Adipose tissue (tissue), 3 donors: ENCODE results near the gene TDRD7. TPM values are rescaled to one million over a fixed set of nuclear protein-coding genes. Genes with fewer than 3 reads are reported as not detected.

ENCODE experiments used
- H3K27ac ChIP-seq: one replicate; pipeline ENCODE4 v1.5.1; 2013; ENCODE audit warnings: low read depth, low read length
- WGBS, 3 donors: extraction: QIAGEN DNeasy Blood & Tissue Kit; methylation state at CpG; one replicate each; pipeline ENCODE4 v1.1.7; 2013; 5-methylcytosine and 5-hydroxymethylcytosine counted together
- polyA plus RNA-seq, 3 donors: library from polyadenylated mRNA; stranded (reverse); fragments of 200-250 nt; gene quantifications; one replicate each; pipeline ENCODE4 v1.2.3, GENCODE V29; 2013
- donor health status: healthy with polysubstance abuse.
- donor health status: Bipolar disorder and iron deficiency.
- donor health status: healthy.

Gene TDRD7
- polyA plus RNA-seq, 3 donors, result 3.7 to 7.6 (median 5.4) TPM

DNA sequence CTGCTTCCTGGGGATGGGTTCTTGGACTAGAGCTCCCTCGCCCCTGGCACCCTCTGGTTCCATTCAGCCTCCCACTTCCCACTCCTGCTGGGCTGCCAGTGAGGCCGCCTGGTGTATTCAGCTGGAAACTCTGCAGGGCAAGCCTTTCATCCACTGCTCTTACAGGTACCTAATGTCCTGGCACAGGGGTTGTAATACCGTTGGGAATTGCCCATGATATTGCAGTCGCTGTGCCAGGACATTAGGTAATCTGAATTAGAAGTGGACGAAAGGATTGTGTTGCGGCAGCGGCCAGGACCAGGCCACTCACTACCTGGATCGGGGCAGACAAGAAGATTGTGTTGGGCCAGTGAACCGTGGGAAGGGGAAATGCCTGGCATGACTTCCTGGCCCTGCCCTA, 102.6 kb downstream of the TDRD7 start:
- no peak overlapping the region for H3K27ac ChIP-seq
- WGBS, 3 donors, result 74 to 92% (median 76%) methylated on average over 9 of the region's 9 CpGs

DNA sequence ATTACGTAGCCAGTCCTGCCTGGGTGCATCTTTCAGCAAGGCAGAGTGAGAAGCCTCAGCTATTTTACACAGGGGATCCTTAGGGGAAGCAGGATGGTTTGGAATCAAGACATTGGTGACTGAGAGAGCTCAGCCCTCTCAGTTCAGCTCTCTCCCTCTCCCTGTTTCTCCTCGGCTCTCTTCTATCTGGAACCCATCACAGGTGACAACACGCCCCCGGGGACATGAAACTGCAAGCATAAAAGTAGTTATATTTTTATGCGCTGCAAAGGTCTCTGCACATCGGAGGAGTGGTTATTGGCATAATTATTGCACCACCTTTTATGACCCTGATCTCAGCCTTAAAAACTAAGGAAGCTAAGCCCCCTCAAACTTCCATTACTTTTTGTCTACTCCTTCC, 103.8 kb downstream of the TDRD7 start:
- 71 to 84% (median 83%) methylated on average over 6 of the region's 6 CpGs for WGBS, 3 donors
- H3K27ac ChIP-seq, result no peak overlapping the region

DNA sequence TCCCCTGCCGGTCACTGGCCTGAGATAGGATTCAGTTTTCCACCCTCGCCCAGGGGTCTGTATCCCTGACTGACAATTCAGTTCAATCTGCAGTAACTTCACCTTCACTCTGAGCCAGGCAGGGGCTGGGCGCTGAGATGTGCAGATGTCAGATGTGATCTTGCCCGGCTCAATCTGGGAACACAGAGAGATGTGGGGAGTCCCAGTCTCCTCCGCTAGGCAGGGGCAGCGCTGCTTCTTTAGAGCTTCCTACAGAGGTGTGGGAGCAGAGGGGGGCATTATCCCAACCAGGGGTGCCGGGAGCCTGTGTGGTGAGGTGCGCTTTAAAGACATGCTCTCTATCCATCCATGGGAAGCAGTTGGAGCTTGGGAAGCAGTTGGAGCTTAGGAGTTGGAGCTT, 104.2 kb downstream of the TDRD7 start:
- WGBS, 3 donors, result 89 to 91% (median 90%) methylated on average over 8 of the region's 8 CpGs
- H3K27ac ChIP-seq, result no peak overlapping the region

DNA sequence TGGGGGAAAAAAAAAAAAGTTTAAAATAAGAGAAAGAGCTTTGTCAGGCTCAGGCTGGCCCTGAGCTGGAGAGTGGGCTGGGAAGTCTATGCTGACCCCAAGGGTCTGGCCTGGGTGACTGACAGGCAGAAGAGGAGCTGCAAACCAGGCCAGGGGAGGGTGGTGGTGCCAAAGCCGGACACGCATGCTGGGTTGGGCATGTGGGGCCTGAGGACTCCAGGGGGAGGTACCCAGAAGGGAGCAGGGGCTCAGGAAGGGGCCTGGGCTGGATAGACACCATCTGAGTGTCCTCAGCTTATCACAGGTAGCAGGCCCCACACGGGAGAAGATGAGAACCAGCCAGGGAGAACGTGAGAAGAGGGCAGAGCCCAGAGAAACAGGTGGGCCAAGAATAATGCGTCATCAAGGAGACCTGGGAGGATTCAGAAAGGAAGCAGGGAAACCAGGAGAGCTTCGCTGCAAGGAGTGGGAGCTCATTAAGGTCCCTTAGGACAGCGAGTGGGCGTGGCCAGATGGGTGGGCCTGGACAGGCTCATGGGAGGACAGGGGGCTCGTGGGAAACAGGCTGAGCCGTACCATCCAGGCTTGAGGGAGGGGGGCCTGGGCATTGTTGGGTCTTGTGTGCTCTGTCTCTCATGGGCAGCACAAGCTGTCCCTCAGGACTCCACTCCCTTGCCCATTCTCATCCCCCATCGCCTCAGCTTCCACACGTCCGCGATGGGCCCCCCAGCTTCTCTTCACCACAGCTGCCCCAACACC, 105.6 kb downstream of the TDRD7 start:
- WGBS, 3 donors, result 77 to 84% (median 78%) methylated on average over 10 to 14 of the region's 14 CpGs
- no peak overlapping the region for H3K27ac ChIP-seq

DNA sequence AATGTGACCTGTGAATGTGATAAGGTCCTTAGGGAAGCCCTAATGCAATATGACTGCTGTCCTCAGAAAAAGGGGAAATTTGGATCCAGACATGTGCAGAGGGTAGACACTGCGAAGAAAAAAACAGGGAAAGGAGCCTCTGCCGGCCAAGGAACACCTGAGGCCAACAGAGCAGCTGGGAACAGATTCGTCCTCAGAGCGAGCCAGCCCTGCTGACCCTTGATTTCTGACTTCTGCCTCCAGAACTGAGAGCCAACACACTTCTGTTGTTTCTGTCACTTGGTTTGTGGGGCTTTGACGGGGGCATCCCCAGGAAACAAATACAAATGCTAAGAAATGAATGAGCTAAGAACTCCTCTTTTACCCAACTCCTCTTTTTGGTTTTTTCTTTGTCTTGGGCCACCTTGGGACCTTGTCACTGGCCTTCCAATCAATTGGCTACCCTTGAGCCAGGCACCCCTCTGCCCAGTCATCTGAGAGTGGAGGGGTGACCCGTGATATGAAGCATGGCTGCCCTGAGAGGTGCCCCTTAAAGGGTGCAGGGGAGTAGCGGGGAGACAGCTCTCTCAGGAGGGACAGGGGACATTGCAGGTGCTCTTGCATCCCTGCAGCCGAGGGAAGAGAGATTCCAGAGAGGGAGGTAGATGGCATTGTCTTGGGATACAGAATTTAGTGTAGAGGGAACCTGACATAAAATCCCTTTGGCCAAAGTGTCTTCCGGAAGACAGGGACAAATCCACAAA, 106.4 kb downstream of the TDRD7 start:
- WGBS, 3 donors, result 72 to 81% (median 74%) methylated on average over 9 of the region's 9 CpGs
- H3K27ac ChIP-seq, result peak overlapping the region; percentile 24

DNA sequence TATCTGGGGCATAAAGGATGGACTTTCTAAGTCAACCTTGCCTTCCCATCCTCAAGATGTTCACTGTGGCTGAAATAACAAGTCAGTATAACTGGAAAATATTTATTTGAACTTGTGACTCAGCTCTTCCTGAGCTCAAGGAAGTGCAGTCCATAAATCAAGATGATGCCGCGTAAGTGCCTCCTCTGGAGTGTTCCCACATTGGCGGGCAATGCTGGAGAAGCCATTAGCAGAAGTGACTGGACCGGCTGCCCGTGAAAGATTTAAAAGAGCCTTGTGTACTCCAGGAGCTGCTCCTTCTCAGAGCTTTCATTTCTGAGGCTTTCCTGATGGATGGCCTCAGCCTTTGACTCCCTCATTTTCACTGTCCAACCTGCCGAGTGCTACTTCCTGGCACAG, 107.0 kb downstream of the TDRD7 start:
- 3 to 35% (median 4%) methylated on average over 6 of the region's 6 CpGs for WGBS, 3 donors
- H3K27ac ChIP-seq, result no peak overlapping the region

DNA sequence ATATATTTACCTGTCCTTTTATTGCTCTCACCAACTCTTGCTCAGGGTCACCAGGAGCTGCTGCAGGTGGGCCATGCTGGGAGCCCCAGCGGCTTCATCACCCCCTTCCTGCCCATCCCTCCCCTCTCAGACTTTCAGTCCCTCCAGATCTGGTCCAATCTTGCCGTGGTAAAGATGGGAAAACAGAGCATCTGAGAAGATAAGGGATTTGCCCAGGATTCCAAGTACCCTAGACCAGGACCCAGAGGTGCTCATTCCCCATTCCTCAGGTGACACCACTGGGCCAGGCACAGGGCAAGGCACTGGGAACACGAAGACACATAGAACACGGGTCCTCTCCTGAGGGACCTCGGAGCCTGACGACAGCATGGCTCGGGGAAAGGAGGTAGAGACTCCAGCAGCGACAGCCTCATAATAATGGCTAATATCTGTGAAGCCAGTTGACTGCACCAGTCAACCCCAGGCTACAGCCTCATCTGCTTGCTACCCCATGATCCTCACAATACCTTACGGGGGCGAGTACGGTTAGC, 107.6 kb downstream of the TDRD7 start:
- no peak overlapping the region for H3K27ac ChIP-seq
- WGBS, 3 donors, result 81 to 90% (median 89%) methylated on average over 11 of the region's 11 CpGs

DNA sequence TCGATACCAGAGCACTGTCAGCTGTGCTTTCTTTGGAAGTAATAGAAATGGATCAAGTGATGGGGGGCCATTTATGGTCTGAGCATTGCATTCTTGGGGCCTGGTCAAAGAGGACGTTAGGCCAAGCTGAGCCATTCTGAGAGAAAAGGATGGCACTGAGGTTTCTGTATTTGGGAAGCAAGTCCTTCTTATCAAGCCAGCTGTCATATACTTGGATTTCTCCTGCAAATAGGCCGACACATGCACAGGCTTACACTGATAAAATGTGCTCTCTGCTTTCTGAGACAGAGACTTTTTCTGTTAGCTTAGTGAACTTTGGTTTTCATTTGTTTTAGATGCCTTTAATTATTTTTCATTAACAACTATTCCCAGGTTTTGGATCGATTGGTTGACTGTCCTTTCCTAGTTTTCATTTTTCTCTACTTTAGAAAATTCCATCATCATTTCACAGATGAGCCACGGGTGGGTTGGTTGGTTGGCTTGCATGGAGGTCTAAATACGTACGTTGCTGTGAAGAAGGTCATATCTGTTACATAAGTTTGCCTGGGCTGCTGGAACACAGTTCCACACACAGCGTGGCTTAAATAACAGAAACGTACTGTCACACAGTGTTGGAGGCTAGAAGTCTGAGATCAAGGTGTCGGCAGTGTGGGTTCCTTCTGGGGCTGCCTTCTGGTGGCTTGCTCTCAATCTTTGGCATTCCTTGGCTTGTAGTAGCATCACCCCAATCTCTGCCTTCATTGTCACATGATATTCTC, 109.9 kb downstream of the TDRD7 start:
- no peak overlapping the region for H3K27ac ChIP-seq
- whole genome bisulfite sequencing, 3 donors, result 85 to 87% (median 87%) methylated on average over 10 of the region's 10 CpGs

DNA sequence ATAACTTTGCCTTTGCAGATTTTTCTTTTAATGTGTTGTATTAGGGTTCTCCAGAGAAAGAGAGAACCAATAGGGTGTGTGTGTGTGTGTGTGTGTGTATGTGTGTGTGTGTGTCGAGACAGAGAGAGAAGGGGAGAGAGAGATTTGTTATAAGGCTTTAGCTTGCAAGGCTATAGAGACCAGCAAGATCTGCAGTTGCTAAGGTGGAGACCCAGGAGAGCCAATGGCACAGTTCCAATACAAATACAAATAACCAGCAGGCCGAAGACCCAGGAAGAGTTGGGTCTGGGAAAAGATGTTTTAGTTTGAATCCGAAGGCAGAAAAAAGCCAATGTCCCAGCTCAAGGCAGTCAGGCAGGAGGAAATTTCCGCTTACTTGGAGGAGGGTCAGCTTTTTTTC, 112.5 kb downstream of the TDRD7 start:
- H3K27ac ChIP-seq, result no peak overlapping the region
- WGBS, 3 donors, result 68 to 92% (median 72%) methylated on average over 3 to 4 of the region's 4 CpGs

DNA sequence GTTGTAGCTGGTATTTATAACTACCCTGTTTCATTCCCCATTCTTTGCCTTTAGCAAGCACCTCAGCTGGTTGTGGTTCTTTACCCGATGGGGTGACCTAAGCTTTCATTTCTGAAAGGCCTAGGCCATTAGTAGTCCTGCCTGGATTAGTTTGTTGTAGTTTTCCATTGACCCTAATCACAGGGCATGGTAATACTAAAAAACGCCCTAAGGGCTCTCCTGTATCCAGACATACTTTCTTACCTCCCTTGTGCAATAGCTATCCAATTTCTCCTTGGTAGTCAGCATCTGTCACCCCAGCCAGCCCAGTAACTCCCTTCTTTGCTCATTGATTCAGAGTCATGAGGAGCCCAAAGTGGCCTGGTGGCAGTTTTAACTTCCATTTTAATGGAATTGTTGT, 113.6 kb downstream of the TDRD7 start:
- WGBS, 3 donors, result 83 to 92% (median 84%) methylated on average over 2 of the region's 2 CpGs
- H3K27ac ChIP-seq, result no peak overlapping the region

DNA sequence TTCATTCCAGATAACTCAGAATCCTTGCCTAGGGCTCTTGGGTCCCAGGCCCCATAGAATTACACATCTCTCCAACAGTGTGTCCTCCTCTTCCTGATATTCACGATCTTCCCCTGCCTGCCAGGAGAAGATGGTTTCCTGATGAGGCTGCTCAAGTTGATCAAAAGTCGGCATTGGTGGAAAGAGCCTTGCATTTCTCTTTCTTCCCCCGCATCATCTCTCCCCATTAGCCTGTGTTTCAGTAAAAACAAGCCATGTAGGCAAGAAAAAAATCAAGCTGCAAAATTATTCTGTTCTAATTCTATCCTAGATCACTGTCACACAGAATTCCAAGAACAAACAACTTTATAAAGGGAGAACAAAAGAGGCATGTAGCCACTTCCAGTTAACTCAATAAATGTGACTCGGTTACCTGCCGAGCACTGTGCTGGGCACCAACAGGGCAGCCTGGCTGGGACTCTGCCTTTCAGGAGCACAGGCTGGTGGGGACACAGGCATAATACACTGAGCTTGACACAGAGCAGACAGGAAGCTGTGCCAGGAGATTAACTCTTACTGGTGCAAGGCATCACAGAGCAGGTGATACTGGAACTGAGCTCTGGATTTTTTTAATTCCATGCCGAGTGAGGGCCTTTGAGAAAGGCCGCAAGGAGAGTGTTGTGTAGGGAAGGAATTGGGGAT, 115.1 kb downstream of the TDRD7 start:
- H3K27ac ChIP-seq, result no peak overlapping the region

DNA sequence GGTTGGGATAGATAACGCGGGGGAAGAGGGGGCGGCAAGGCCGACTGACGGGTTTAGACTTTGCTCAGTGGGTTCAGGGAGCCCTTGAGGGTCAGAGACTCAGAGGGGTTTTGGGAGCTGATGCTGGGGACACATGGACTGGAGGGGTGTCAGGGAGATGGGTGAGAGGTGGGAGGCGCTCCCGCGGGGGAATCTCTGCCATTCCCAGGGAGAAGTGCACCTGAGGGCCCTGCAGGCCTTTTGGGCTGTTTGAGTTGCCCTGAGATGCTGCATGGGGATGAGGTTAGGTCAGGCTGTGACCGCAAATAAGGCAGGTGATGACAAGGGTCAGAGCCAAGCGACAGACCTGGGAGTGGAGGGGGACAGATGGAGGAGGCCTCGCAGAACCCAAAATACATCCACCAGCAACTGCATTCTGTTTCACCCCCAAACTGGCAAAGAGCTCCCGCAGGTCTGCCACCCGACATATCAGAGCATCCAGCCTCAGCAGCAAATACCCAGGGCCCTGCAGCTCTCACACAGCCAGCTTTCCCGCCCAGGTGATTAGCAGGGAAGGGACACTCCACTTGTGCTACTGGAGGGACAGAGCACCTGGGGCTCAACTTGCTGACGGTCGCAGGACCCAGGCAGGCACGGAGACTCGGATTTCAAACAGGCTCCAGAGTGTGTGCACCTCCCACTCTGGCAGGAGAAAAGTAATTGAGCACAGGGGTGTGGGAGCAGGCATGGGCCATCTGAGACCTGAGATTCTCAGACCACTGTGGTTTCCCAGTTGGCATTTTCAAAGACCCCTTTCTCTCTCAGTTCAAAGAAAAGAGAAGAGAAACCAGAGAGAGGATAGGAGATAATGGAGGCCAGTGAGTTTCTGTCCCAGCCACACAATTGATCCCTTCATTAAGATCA, 116.0 kb downstream of the TDRD7 start:
- no peak overlapping the region for H3K27ac ChIP-seq

More for the DNA sequence above, 115.1 kb downstream of the TDRD7 start:
- 85 to 92% (median 89%) methylated on average over 7 of the region's 7 CpGs for WGBS, 3 donors

DNA sequence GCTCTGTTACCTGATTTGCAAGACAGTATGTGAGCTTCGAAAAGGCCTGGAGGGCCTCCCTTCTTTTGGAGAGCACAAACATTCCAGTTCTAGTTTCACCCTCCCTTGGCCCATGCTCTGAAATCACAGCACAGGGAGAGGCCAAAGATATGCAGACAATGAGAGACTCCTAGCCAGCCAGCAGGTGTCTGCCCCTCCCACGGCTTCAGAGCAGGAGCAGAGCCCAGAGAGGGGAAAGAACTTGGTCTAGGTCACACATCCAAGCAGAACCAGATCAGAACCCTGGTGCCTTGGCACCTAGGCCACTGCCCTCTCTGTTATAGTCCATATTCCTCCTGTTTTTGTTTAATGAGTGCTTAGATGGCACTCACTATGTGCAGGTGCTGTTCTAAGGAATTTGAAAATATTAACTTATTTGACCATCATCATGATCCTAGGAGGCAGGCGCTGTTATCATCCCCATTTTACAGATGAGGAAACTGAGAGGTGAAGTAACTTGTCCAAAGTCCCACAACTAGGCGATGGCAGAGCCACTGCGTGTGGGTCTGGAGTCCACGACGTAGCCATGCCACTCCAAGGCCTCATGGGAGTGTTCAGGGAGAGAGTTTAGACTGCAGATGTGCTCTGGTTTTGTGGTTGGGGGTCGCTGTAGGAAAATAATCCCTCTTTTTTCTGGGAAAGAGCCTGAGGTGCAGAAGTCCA, 116.8 kb downstream of the TDRD7 start:
- WGBS, 3 donors, result 82 to 86% (median 85%) methylated on average over 8 of the region's 8 CpGs
- H3K27ac ChIP-seq, result no peak overlapping the region

More for the DNA sequence above, 116.0 kb downstream of the TDRD7 start:
- 84 to 90% (median 87%) methylated on average over 17 to 18 of the region's 18 CpGs for WGBS, 3 donors

DNA sequence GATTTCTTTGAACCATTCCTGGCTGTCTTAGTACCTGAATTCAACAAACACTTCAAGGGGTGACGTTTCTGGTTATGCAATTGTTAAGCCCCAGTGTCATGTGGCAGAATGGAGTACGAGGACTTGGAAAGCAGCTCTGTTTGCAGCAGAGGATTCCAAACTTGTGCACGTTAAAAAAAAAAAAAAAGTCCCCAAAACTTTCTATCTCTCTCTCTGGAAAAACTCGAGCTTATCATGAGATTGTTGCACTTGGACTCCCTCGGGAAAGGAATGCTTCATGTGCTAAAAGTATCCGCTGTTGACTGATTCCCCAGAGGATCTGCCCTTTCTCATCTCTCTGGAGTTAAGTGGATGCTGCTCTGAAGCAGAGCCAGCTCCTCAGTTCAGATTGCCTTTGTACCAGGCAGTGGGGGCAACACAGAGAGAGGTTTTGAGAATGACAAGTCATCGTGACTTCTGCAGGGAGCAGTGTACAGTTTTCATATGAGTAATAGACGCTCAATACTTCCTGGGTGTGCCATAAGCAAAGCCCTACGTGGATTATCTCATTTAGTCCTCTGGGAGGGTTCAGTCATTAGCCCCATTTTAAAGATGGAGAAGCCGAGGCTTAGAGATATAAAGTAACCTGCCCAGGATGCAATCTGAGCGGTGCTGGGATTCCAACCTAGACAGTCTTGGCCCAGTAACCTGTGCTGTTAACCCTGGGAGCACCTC, 117.6 kb downstream of the TDRD7 start:
- 52 to 72% (median 56%) methylated on average over 11 of the region's 11 CpGs for WGBS, 3 donors
- H3K27ac ChIP-seq, result no peak overlapping the region

DNA sequence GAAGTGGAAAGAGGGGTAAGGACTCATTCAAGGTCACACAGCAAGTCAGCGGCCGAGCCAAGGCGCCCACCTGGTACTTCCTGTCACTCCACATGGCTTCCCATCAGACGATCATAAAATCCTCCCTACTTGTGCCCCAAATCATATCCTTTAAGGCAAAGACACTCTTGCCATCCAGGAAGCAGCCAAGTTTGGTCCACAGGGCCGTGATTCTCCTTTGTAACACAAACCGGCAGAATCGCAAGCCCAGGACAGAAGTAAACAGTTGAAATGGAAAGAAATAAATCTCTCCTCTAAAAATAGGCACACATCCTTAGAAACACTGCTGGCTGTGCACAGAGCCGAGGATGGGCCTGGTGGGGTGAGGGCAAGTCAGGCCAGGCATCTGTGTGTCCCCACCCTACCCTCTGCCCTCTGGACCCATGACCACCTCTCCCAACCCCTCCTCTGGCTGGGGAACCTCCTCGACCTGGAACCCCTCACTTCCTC, 120.0 kb downstream of the TDRD7 start:
- WGBS, 3 donors, result 48 to 78% (median 59%) methylated on average over 9 of the region's 9 CpGs

DNA sequence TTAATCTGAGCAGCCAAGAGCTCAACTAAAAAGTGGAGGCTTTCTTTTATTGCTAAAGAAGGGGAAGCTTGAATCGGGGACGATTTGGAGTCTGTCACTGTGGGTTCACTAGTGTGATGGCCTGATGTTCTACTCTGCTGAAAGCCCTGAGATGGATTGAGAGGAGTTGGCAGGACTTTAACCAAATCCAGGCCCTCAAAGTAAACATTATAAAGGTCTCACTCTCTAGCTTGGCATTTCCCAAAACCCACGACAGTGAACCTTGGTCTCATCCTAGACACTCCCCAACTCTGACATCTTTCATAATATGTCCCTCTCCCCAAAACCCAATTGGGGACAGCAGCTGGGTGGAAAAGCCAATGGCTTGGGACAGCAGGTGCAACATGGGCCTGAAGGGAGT, 122.3 kb downstream of the TDRD7 start:
- no peak overlapping the region for H3K27ac ChIP-seq
- 92 to 97% (median 95%) methylated on average over 3 of the region's 3 CpGs for WGBS, 3 donors

More for the DNA sequence above, 120.0 kb downstream of the TDRD7 start:
- H3K27ac ChIP-seq, result no peak overlapping the region
